Measurements from ENCODE around the gene CDHR2. TPM values are rescaled to one million over a fixed set of nuclear protein-coding genes. Genes with fewer than 3 reads are reported as not detected.

CDHR2 gene
- total RNA-seq, 1 donor, result under 0.01 TPM

DNA sequence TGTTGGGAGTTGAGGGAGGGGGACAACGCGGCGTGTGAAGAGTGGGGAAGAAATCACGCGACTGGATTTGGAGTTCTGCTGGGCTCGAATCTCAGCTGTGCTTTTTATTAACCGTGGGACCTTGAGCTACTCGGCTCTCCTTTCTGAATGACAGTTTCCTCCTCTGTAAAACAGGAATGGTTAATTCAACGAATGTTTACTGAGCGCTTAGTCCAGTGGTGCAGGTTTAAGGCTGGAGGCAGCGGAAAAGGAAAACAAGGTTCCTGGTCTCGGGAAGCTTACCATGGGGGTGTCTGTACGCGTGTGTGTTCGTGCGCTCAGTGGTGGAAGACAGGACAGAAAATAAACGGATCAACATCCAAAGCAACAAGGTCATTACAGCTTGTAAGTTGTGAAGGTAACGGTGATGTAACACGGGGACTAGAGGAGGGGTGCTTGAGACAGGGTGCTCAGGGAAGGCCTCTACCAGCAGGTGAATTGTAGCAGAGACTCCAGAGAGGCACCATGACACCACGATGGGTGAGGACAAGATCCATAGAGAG is 81.6 kb downstream of the CDHR2 start:
- H3K27ac ChIP-seq (ENCODE audit: low read depth, low read length), result no peak overlapping the region
- DNase-seq (ENCODE audit: insufficient read length, low spot score, missing footprints), result no peak
- H3K9me3 ChIP-seq (ENCODE audit: low read depth, low read length), result no peaks in the 10 kb centered on the region
- H3K79me2 ChIP-seq (ENCODE audit: insufficient read depth, low read length), result no peaks in the 10 kb centered on the region
- peak overlapping the region; percentile 61 for H3K4me3 ChIP-seq (ENCODE audit: insufficient read depth, low read length)
- TF ChIP-seq, protein P1, sequence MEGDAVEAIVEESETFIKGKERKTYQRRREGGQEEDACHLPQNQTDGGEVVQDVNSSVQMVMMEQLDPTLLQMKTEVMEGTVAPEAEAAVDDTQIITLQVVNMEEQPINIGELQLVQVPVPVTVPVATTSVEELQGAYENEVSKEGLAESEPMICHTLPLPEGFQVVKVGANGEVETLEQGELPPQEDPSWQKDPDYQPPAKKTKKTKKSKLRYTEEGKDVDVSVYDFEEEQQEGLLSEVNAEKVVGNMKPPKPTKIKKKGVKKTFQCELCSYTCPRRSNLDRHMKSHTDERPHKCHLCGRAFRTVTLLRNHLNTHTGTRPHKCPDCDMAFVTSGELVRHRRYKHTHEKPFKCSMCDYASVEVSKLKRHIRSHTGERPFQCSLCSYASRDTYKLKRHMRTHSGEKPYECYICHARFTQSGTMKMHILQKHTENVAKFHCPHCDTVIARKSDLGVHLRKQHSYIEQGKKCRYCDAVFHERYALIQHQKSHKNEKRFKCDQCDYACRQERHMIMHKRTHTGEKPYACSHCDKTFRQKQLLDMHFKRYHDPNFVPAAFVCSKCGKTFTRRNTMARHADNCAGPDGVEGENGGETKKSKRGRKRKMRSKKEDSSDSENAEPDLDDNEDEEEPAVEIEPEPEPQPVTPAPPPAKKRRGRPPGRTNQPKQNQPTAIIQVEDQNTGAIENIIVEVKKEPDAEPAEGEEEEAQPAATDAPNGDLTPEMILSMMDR (IDR thresholded peaks at IDR 0.05; ENCODE audit: extremely low read depth, low read depth, low read length), result no peak
- H3K4me2 ChIP-seq (ENCODE audit: insufficient read depth, low read length), result peak overlapping the region; percentile 76
- no peaks in the 10 kb centered on the region for H3K36me3 ChIP-seq (ENCODE audit: insufficient read depth, low read length)
- H4K20me1 ChIP-seq (ENCODE audit: insufficient read depth, low read length), result peaks cover 6% of the 10 kb centered on the region
- no peaks in the 10 kb centered on the region for H3K4me1 ChIP-seq (ENCODE audit: insufficient read depth, low read length)
- peaks cover 85% of the 10 kb centered on the region for H3K27me3 ChIP-seq (ENCODE audit: insufficient read depth, low read length)
- no peak overlapping the region for H2AFZ ChIP-seq (ENCODE audit: low read length)

DNA sequence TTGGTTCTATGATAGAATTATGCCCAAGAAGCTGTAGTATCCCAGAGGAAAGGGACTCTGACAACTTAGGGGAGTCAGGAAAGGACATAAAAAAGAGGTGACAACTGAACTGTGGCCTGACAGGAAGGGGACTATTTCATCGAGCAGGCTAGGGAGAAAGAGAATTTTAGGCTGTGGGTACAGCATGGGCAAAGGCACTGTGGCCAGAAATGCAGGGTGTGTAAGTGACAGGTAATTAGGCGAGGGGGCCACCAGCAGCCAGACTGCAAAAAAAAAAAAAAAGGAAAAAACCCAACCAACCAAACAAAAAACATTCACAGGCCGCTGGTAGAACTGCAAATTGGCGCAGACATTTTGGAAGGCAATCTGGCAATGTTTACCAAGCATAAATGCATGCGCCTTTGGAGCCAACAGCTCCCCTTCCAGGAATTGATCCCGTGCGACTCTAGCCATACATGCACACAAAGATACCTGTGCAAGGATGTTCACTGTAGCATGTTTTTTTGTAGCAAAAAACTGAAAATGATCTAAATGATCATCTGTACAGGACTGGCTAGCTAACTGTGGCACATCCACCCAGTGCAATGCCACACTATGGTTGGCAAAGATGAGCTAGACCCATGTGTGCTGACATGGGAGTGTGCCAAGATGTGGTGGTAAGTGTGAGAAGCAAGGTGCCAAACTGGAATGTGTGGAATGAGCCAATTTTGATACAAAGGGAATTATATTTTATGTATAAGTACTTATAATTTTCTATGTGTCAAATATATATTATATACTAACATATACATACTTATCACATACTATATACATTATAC is 82.5 kb downstream of the CDHR2 start:
- no peak for DNase-seq (ENCODE audit: insufficient read length, low spot score, missing footprints)
- H3K27ac ChIP-seq (ENCODE audit: low read depth, low read length), result no peak overlapping the region
- no peaks in the 10 kb centered on the region for H3K9me3 ChIP-seq (ENCODE audit: low read depth, low read length)
- H3K4me3 ChIP-seq (ENCODE audit: insufficient read depth, low read length), result no peak overlapping the region
- H3K36me3 ChIP-seq (ENCODE audit: insufficient read depth, low read length), result no peaks in the 10 kb centered on the region
- H2AFZ ChIP-seq (ENCODE audit: low read length), result no peak overlapping the region
- no peaks in the 10 kb centered on the region for H3K79me2 ChIP-seq (ENCODE audit: insufficient read depth, low read length)
- TF ChIP-seq, protein P1 (IDR thresholded peaks at IDR 0.05; ENCODE audit: extremely low read depth, low read depth, low read length), result no peak
- H3K27me3 ChIP-seq (ENCODE audit: insufficient read depth, low read length), result peaks cover 78% of the 10 kb centered on the region
- no peaks in the 10 kb centered on the region for H3K4me1 ChIP-seq (ENCODE audit: insufficient read depth, low read length)
- peaks cover 6% of the 10 kb centered on the region for H4K20me1 ChIP-seq (ENCODE audit: insufficient read depth, low read length)
- no peak overlapping the region for H3K4me2 ChIP-seq (ENCODE audit: insufficient read depth, low read length)

DNA sequence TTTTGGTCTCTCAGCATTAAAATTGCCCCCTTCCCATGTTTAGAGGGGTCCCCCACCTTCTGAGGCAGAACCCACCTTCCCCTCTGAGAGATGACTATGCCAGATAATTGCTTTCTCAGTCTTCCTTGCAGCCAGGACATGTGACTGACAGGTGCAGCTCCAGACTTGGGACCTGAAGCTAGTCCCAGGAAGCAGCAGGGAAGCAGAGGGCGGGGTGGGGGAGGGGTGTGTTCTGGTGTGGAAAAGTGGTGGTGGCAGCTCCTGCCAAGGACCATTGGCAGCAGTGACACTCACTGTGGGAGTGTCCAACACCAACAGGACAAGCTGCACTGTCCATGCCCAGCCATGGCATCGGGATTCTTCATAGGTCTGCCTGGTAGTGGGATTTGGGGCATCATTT is 83.6 kb downstream of the CDHR2 start:
- TF ChIP-seq, protein P1 (IDR thresholded peaks at IDR 0.05; ENCODE audit: extremely low read depth, low read depth, low read length), result no peak
- Histone ChIP-seq H4K20me1 (ENCODE audit: insufficient read depth, low read length) (peaks cover 6% of the 10 kb centered on the region), H3K4me1 (ENCODE audit: insufficient read depth, low read length) (no peaks in the 10 kb centered on the region), H3K27ac (ENCODE audit: low read depth, low read length) (no peak overlapping the region), H3K4me3 (ENCODE audit: insufficient read depth, low read length) (no peak overlapping the region), H3K36me3 (ENCODE audit: insufficient read depth, low read length) (no peaks in the 10 kb centered on the region), H3K79me2 (ENCODE audit: insufficient read depth, low read length) (no peaks in the 10 kb centered on the region), H3K9me3 (ENCODE audit: low read depth, low read length) (no peaks in the 10 kb centered on the region), H2AFZ (ENCODE audit: low read length) (no peak overlapping the region), H3K4me2 (ENCODE audit: insufficient read depth, low read length) (no peak overlapping the region), H3K27me3 (ENCODE audit: insufficient read depth, low read length) (peaks cover 74% of the 10 kb centered on the region)
- DNase-seq (ENCODE audit: insufficient read length, low spot score, missing footprints), result no peak

DNA sequence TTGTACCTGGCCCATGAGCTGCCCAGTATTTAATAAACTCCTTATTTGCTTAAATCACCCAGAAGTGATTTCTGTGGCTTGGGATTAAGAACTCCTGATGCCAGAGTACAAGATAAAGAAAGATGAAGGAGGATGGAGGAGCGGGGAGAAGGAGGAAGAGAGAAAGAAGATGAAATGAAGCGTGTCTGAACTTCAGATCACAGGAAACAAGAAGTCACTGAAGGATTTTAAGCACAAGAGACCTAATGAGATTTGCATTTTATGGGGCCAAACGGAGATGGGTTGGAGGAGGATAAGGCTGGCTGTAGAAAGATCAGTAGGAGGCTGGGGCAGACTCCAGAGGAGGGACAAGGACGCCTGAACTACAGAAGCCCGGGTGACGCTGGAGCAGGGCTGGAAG is 84.5 kb downstream of the CDHR2 start:
- peaks cover 78% of the 10 kb centered on the region for H3K27me3 ChIP-seq (ENCODE audit: insufficient read depth, low read length)
- H3K4me1 ChIP-seq (ENCODE audit: insufficient read depth, low read length), result no peaks in the 10 kb centered on the region
- H4K20me1 ChIP-seq (ENCODE audit: insufficient read depth, low read length), result peaks cover 6% of the 10 kb centered on the region
- H3K4me3 ChIP-seq (ENCODE audit: insufficient read depth, low read length), result no peak overlapping the region
- no peak overlapping the region for H3K27ac ChIP-seq (ENCODE audit: low read depth, low read length)
- no peaks in the 10 kb centered on the region for H3K36me3 ChIP-seq (ENCODE audit: insufficient read depth, low read length)
- TF ChIP-seq, protein P1 (IDR thresholded peaks at IDR 0.05; ENCODE audit: extremely low read depth, low read depth, low read length), result no peak
- no peak overlapping the region for H3K4me2 ChIP-seq (ENCODE audit: insufficient read depth, low read length)
- H3K79me2 ChIP-seq (ENCODE audit: insufficient read depth, low read length), result no peaks in the 10 kb centered on the region
- no peaks in the 10 kb centered on the region for H3K9me3 ChIP-seq (ENCODE audit: low read depth, low read length)
- no peak overlapping the region for H2AFZ ChIP-seq (ENCODE audit: low read length)
- no peak for DNase-seq (ENCODE audit: insufficient read length, low spot score, missing footprints)

Measured in osteoblast (primary cell).